ENCODE data around the gene NCK2.

Gene NCK2

DNA sequence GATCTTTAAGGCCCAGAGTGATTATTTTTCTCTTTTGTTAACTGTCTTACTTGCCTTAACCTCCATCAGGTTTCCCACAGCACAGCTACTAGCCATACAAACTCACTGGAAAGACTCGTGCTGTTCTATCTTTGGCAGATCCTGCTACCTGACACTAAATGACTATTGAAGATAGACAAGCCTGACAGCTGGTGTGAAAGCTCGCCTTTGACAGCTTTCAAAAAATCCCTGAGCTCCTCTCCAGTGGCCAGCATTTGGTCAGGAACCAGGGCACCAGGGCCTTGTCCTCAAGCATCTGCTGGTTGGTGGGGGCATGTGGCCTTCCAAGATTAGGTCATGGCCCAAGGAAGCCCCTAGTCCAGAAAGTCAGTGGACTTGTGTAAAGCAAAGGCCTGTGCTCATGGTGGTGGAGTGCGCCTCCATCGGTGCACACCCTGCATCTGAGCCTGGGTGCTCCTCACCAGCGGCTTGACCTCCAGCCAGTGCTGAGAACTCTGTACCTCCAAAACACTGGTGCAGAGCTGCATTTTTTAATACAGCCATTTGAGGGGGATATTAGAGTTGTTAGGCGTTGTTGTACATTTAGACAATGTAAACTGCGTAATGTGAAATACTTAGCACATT lies 158.5 kb downstream of the NCK2 start:
- DNase-seq = no peak

DNA sequence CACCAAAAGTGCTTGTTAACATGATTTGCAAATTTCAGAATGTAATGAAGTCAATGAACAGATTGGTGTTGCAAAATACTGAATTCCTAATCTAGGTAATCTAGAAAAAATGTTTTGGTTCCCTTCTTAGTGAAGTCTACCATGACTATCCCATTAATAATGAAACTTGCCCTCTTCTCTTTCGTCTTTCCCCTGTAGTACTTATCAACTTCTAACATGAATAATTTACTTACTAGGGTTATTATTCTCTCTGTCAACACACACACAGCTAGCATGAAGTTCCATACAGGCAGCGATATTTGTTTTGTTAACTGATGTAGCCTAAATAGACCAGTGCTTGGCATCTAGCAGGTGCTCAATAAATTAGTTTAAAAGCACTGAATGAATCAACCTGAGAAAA lies 160.2 kb downstream of the NCK2 start:
- no peak for DNase-seq

DNA sequence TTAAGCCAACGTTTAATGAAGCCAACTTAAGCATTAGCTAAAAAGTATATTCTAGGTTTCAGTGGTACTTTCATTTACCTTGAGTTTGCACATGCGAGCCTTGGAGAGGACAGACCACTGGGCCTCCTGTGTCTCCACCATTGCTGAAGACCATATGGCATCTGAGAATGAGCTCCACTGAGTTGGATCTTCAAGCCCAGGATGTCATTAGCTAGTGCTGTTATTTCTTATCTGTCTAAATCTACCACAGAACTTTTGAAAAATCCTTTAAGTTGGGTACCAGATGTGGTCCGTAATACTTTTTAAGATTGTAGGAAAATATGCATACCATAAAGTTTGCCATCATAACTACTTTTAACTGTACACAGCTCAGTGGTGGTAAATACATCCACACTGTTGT lies 161.8 kb downstream of the NCK2 start:
- DNase-seq = no peak

DNA sequence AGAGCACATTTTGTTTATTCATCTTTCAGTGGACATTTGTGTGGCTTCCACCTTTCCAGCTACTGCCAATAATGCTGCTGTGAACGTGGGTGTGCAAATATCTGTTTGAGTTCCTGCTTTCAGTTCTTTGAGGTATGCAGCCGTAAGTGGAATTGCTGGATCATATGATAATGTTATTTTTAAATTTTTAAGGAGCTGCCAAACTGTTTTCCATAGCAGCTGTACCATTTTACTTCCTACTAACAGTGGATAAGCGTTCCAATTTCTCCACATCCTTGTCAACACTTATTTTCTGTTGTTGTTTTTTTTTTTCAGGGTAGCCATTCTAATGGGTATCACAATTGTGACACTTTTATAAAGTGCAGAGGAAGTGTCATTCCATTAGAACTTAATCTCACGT lies 162.5 kb downstream of the NCK2 start:
- no peak for DNase-seq

DNA sequence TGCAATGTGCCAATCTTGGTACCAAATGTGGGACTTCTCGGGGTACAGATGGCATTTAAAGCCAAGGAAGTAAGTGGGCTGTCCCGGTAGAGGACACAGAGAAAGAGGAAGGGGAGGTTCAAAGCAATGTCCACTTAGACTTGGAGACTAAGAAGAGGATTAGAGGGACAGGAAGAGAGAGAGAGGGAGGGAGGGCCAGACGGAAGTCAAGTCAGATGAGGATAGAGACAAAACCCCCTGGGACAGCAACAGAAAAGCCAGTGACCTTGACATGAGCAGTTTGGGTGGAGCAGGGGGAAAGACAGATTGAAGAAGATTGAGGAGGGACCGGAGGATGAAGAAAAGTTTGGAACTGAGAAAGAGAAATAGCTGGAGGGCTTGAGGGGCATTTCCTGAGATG lies 164.5 kb downstream of the NCK2 start:
- DNase-seq = no peak

DNA sequence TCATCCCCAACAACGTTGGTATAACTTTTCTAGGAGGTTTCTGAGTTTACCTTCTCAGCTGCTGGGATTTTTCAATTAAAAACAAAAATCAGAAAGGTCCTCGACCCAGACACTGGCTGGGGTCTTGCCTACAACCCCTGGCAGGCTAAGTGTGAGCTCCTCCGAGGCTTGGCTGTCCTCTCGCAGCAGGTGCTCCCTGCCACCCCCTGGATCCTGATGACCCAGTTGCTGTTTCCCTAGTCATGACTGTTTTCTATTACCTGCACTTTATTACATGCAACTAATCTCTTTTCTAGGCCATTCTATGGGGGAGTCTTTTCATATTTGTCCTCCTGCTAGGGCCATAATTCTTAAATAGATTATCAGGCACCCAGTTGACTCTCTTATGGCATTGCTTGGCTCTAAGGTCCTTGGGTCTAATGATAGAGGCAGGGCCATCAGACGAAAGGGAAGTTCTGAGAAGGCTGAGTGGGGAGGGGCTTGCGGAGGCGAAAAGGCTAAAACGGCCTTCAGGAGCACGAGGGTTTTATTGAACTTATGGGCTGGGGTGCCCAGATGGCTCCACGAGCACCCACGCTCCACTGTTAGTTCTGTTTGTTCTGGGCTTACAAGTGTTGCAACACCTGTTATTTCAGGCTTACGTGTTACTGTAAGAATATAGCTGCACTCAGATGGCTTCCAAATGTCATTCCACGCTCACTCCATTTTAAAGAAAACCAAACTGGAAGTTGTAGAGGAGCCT lies 166.0 kb downstream of the NCK2 start:
- no peak for DNase-seq

DNA sequence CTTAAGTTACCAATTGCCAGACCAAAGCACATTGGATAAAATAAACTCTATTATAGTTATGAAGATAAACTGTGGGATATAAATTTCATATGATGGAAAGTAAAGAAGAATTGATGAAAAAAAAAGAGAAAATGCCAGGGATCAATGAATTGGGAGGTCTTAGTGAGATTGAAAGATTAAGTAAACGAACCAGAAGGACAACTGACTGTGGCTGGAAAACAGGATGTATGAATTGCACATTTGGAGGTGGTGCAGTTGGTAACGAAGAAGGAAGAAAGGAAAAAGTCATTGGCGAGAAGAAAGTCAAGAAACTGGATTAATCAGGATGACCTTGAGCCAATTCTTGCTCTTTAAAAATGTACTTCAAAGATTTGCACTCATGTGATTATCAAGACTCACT lies 166.7 kb downstream of the NCK2 start:
- DNase-seq = no peak

DNA sequence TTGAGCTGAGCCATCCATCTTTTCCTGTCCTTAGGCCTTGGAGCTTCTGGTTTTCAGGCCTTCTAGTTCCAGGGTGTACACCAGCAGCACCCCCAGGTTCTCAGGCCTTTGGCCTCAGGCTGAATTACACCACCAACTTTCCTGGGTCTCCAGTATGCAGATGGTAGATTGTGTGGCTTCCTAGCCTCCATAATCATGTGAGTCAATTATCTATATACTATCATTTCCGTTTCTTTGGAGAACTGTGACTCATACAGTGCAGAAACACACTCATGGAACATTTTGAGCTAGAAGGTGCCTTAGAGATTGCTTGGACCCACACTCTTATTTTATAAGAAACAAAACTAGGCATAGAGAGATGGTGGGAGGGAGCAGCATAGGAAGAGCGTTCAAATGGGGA lies 167.4 kb downstream of the NCK2 start:
- no peak for DNase-seq

DNA sequence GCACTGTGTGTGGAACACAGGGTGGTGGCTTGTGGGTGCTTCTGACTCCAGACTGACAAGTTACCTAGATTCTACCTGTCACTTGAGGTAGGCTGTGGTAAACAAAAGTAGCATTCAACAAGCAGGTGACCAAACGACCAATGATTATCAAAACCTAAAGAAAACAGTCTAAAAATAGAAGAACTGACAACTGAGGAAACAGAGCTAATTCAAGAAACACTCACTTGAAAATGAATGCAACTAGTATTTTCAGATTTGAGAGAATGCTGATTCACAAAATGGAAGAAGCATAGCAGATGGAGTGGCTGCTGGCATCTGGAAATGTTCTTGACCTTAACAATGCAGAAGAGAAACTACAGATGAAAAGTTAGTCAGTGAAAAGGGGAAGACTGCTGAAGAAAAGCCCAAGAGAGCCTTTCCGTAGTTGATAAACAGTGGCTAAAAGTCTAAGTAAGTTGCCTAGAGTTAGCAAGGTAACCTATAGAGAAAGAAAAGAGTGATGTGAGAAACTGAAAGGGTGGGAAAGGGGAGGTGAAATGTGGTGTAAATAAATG lies 170.4 kb downstream of the NCK2 start:
- DNase-seq = no peak

DNA sequence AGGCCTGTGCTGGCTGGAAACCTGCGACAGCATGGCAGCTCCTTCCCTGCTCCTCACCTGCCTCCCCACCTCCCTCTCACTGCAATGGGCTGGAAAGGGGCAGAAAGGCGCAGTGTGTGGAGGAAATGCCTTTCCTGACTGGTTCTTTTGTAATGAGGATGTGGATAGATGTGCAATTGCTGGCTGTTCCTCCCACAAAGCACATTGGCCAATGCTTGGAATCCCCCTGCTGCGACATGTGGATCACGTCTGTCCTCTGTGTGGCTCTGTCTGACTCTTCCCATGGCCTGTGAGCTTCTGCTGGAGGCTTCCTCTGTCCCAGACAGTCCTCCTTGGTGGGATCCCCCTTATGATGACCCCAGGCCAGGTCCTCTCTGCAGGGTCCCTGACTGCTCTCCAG lies 172.5 kb downstream of the NCK2 start:
- DNase-seq = no peak

DNA sequence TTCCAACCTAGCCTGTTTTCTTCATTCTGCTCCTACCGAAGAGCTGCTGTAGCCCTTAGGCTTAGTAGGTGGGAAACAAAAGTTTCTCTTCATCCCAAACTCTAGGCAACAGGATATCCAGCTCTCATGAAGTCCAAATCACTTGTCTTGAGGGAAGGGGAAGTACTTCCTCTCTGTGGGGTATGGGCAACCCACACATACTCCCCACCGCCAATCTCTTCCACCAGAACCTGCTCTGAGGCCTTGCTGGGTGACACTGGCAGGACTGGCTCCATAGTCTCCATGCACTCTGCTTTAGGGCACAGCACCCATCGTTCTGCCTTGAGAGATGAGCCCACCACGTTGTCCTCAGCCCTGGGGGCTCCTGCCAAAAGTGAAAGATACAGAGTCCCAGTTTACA lies 173.0 kb downstream of the NCK2 start:
- DNase-seq = no peak

DNA sequence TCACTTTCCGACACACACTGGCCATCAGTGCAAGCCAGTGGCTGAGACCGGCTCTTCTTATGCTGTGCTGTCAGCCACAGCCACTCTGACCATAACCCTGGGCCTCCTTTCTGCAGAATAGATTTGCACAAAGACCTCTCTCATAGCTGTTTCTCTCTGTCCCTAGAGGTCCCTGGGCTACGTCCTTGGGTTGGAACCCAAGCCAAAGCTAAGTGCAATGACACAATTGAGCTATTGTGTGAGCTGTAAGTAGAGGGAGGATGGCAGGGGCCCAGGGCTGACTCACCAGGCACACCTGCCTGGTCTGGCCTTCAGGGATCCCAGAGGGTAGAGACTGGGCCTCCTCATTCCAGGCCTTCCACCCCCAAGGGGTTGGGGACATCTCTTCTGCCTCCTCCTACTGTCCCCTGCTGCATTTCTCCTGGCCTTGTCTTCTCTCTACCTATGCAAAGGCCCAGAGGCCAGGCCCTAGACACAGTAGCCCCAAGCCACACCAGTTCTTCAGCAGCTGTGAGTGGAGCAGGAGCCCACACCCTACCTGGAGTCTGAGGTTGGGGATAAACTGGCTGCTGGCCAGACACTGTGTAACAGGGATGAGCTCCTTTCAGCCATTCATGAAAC lies 174.6 kb downstream of the NCK2 start:
- DNase-seq = no peak

DNA sequence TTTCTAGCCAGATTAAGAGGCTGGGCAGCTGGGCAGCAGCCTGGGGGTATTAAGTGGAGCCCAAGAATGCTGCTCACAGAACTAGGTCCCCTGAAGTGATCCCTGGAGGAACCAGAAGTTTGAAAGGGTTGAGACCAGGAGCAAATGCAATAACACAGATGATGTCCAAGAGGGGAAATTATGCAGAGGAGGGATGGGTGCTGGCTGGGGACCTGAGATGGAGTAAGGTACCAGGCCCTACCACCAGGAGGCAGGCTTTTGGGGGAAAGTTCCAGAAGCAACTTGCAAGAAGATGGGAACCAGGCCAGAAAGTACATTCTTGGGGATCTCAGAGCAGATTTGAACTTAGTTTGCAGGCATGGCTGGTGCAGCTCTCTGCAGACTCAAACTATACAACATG lies 175.1 kb downstream of the NCK2 start:
- peak; percentile 51 for DNase-seq

DNA sequence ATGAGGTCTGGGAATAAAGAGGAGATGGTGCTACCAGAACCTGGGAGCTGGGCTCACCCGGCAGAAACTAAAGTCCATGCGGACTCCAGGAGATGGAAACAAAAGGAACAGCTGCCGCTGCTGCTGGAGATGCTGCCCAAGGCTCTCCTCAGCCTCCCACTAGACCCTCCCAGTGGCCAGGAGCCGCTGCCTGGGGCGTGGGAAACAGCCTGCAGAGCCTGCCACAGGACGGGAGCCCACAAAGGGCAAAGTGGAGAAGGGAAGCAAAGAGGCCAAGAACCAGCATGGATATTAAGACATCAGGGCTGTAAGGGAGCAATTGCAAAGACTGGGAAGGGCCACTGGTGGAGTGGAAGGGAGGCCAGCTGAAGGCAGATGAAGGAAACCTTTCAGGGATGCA lies 179.6 kb downstream of the NCK2 start:
- DNase-seq = no peak

DNA sequence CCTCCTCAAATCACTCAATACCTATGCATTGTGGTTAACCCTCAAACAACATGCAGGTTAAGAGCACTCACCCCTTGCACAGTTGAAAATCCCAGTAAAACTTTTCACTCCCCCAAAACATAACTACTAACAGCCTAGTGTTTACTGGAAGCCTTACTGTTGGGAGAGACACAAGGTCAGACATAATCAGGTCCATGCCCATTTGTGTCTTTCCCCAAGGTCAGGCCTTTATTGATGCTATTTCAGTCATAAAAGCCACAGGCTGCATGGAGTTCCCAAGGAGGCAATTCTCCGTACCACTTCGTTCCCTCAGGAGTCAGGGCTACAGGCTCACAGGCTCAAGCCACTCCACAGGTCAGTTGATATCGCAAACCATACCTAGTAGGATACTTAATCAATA lies 180.2 kb downstream of the NCK2 start:
- DNase-seq = no peak

DNA sequence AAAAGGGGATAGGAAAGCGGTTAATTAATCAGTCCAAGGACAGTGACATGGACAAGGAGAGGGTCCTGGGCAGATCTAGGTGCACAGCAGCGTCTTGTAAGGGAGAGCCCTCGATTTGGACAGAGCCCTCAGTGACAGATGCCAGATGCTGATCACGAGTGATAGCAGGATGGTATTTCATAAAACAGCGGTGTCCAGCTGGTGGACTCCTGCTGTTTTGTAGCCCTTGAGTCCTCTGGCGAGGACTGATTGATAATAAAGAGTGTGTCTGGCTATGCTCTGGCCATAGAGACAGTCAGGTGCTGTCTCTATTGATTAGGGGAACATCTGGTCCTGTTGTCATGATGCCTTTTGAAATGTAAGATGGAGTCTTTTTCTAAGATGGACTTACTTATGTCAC lies 180.7 kb downstream of the NCK2 start:
- DNase-seq = no peak

DNA sequence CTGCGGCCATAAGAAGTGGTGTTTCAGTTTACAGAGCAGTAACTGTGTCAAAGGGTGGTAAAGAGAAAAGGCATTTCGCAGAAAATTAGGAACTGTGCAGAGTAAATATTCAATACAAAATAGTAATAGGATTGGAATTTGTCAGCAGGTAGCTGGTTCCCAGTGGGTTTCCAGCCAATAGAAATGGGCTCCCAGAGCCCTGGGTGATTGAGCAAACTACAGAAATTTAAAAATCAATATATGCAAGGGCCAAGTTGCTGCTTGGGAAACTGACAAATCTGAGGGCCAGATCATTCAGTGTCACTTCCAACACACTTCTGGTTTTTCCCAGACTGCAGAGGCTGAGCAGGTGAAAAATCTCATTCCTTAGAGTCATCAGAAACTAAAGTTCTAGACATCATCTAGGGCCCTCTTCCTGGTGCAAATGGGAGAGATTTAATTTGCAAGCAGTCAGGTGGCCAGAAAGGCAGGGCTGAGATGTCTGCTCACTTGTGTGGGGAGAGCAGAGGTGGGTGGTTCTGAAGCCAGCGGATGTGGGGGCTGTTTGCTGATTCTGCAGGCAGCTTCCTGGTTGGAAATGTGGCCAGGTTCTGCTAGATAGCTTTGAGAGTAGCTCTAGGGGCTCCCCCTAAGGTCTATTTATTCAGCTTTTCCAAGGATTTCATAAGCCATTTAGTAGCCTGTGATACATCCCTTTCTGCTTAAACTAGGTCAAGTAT lies 182.4 kb downstream of the NCK2 start:
- peak; percentile 32 for DNase-seq

DNA sequence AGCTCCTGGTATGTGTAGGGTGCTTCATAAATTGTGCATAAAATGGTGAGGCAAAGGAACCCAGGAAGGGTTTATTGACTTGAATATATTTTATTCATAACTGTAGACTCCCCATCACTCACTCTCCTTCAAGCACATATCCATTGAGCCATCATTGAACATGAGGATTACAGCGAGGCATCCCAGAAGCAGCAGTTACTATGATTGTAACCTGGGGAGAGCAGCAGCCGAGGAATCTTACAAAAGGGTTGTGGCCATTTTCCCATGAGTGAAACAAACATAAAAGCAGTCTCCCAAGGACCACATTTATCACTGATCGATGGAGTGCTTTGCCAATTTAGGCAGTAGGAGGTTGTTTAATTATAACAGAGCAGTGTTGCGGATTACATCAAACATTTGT lies 183.4 kb downstream of the NCK2 start:
- DNase-seq = no peak

DNA sequence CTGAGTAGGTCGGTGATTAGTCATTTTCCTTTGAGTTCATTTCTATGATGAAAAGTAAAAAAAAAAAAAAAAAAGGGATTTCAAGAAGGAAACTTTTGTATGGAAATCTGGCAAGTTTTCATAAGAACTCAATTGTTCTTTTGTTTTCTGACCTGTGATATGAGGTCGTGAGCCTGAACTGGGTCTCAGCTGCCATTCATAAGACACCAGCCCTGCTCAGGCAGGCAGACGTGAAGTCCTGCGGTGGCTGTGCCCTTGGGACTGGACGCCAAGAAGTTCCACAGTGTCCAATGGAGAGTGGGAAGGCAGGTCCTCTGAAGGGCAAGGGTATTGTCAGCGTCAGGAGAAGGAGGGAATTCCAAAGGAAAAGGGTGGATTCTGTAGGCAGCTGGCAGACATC lies 183.9 kb downstream of the NCK2 start:
- no peak for DNase-seq

DNA sequence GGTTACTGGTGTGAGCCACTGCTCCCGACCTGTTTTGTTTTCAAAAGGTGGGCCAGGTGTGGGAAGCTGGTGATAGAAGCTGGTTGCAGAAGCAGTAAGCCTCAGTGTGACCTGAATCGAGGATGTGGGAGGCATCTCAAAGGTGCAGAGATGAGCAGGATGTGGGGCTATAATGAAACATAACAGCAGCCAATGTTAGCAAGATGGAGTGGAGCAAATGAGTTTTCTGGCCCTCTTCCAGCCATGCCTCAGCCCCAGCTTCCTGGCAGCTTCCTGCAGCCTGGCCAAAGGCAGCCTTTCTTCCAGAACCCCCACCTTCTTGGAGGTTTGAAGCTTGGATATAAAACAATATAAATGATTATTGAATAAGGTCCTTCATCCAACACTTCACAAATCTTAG lies 184.8 kb downstream of the NCK2 start:
- peak; percentile 4 for DNase-seq

DNA sequence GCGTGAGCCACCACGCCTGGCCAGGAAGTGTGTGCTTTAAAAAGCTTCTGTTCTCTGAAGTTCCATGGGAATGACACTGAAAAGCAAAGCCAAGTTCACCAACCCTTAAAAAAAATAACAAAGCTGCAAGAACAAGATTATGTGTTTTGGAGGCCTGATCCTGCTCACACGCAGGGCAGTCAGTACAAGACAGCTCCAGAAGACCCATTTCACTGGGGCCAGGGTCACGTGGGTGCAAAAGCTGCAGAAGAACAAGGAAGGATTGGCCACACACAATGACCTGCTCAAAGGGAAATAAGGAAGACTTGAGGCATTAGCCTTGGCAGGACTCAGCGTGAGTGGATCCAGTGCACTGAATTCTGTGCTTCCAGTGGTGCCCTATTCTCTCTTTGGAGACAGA lies 187.9 kb downstream of the NCK2 start:
- DNase-seq = no peak

DNA sequence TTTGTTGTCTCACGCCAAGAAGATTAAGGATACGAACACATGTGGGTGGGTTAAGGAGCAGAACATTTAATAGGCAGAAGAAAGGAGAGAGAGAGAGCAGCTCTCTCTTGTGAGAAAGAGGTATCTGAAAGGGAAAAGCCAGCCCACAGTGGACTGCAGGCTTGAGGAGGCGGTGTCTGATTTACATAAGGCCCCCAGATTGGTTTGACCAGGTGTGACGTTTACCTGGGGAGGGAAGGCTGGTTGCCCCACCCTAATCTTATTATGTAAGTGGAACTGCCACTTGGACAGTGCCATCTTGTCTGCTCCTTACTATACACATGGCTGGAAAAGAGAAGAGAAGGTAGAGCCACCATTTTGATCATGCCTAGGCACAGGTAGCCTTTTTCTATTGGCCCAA lies 189.2 kb downstream of the NCK2 start:
- no peak for DNase-seq

DNA sequence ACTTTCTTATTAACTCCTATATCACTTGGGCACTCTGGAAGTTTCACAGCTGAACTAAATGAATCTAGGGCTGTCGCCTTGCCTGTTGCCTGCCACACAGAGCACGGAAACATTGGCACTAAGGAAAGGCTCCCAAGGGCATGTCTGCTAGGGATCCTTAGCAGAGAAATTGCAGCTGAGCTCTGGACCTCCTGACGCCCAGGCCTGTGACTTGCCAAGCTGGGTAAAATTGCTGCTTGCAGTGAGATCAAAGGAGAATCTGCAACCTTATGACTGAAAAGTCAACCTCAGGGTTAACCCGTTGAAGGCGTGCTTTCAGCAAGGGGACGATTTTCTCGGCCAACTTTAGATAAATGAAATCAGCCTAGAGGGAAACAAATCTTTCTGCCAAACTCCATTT lies 189.8 kb downstream of the NCK2 start:
- peak; percentile 8 for DNase-seq

DNA sequence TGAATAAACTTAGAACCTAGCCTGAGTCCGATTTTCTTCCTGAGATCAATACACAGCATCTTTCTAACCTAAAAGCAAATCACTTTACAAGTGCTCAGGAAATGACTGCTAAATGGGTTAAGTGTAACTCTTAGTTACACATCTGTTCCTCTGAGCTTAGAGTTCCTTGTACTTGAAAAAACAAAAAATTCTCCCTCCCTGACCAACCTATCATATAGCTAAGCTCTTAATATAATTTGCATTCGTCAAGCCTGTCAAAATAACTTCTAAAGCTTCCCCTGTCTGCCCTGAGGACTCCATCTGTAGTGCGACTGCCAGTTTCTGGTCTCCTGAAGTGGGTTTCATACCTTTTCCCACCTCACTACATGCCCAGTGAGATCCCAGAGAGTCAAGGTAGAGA lies 190.4 kb downstream of the NCK2 start:
- no peak for DNase-seq

All from T-helper 9 cell (primary cell).